Activated CD8-positive, alpha-beta T cell treated with anti-CD3 and anti-CD28 coated beads for 36 hours (primary cell): ENCODE data around the gene GIPC3. TPM values are rescaled to one million over a fixed set of nuclear protein-coding genes. Genes with fewer than 3 reads are reported as not detected.

Experiments used
- ATAC-seq: fragments of 200-7000 bp; cut with Tn5 transposase; one replicate; pipeline ENCODE4 v1.10.0; 2021; ENCODE audit warnings: mild to moderate bottlenecking, moderate library complexity
- CTCF ChIA-PET: fragments of 350-600 bp; sonication (Branson Sonifier 250); formaldehyde crosslinking; loops from one replicate; lab custom pipeline; 2021; ENCODE audit warnings: antibody characterized with exemption; lab: Charles Lee
- POLR2A ChIA-PET: fragments of 350-600 bp; sonication (Branson Sonifier 250); formaldehyde crosslinking; loops from one replicate; lab custom pipeline; 2021; ENCODE audit warnings: antibody characterized with exemption; lab: Charles Lee
- DNase-seq: peaks from one replicate; pipeline ENCODE4 v3.0.0-alpha.2; 2020
- H3K27ac Mint-ChIP-seq: one replicate; pipeline ENCODE4 v1.8.0; 2021; ENCODE audit warnings: mild to moderate bottlenecking, mixed read lengths
- H3K27me3 Mint-ChIP-seq: one replicate; pipeline ENCODE4 v1.8.0; 2021; ENCODE audit warnings: mixed read lengths
- H3K36me3 Mint-ChIP-seq: one replicate; pipeline ENCODE4 v1.8.0; 2021; ENCODE audit warnings: low read depth, mixed read lengths
- H3K4me1 Mint-ChIP-seq: one replicate; pipeline ENCODE4 v1.8.0; 2021; ENCODE audit warnings: low read depth, mixed read lengths
- H3K4me3 Mint-ChIP-seq: one replicate; pipeline ENCODE4 v1.8.0; 2021; ENCODE audit warnings: mild to moderate bottlenecking, moderate library complexity, mixed read lengths
- H3K9me3 Mint-ChIP-seq: one replicate; pipeline ENCODE4 v1.8.0; 2021; ENCODE audit warnings: mixed read lengths
- CTCF ChIP-seq: fragments of 200-600 bp; IDR thresholded peaks from one replicate; pipeline ENCODE4 v1.8.0; 2022; ENCODE audit warnings: antibody characterized with exemption, mild to moderate bottlenecking
- intact Hi-C: fragments of 100-400 bp; cut with micrococcal nuclease; formaldehyde crosslinking; loops from one replicate; pipeline ENCODE4 v1.10.0; 2022
- total RNA-seq, 2 experiments: library from RNA; stranded (reverse); gene quantifications; one replicate each; pipeline ENCODE4 v1.2.3, GENCODE V29; 2021

GIPC3 gene
- total RNA-seq, 2 experiments from 2014 or later = 0.09 to 0.14 TPM

- Mint-ChIP-seq H3K36me3 (no peaks in the 10 kb centered on the region), H3K9me3 (no peaks in the 10 kb centered on the region), H3K27ac (no peak overlapping the region), H3K4me1 (no peaks in the 10 kb centered on the region), H3K27me3 (no peaks in the 10 kb centered on the region), H3K4me3 (no peak overlapping the region)
- DNase-seq (no peak), ATAC-seq (no peak)
- ChIA-PET CTCF (interaction anchor here (0.6 to 1.3 kb wide), 7 partner anchors 9 to 114 kb away, joined by 3 to 5 read pairs (median 3); no protein-coding TSS in a partner anchor), POLR2A (no interaction called here)
- TF ChIP-seq CTCF = no peak
- intact Hi-C loops = no loop called here
Observed at GRCh38 chr19:3586707-3587346, 1.5 kb downstream of the GIPC3 start.

- intact Hi-C loops = no loop called here
- Mint-ChIP-seq H3K4me3 (no peak overlapping the region), H3K4me1 (no peaks in the 10 kb centered on the region), H3K9me3 (no peaks in the 10 kb centered on the region), H3K36me3 (no peaks in the 10 kb centered on the region), H3K27ac (no peak overlapping the region), H3K27me3 (no peaks in the 10 kb centered on the region)
- DNase-seq = no peak
- ChIA-PET POLR2A (no interaction called here), CTCF (no interaction called here)
- no peak for ATAC-seq
- no peak for TF ChIP-seq CTCF
Observed at GRCh38 chr19:3589439-3589838, 4.2 kb downstream of the GIPC3 start.

- no peaks in the 10 kb centered on the region for H3K27me3 Mint-ChIP-seq
- no peaks in the 10 kb centered on the region for H3K4me1 Mint-ChIP-seq
- POLR2A ChIA-PET = no interaction called here
- ATAC-seq = no peak
- H3K4me3 Mint-ChIP-seq = no peak overlapping the region
- CTCF ChIA-PET = interaction anchor here (1.3 kb wide), 2 partner anchors 105 to 117 kb away, joined by 3 to 5 read pairs; no protein-coding TSS in a partner anchor
- intact Hi-C loops = no loop called here
- no peaks in the 10 kb centered on the region for H3K36me3 Mint-ChIP-seq
- H3K27ac Mint-ChIP-seq = no peak overlapping the region
- DNase-seq = no peak
- H3K9me3 Mint-ChIP-seq = no peaks in the 10 kb centered on the region
- no peak for TF ChIP-seq CTCF
Observed at GRCh38 chr19:3589949-3590348, 4.7 kb downstream of the GIPC3 start.

- Mint-ChIP-seq H3K4me3 (no peak overlapping the region), H3K9me3 (no peaks in the 10 kb centered on the region), H3K27me3 (no peaks in the 10 kb centered on the region), H3K4me1 (no peaks in the 10 kb centered on the region), H3K36me3 (no peaks in the 10 kb centered on the region), H3K27ac (no peak overlapping the region)
- intact Hi-C loops = no loop called here
- ChIA-PET CTCF (interaction anchor here (1.1 to 2.4 kb wide), 7 partner anchors 10 to 286 kb away, joined by 3 to 14 read pairs (median 4); no protein-coding TSS in a partner anchor), POLR2A (no interaction called here)
- ATAC-seq (no peak), DNase-seq (no peak)
- TF ChIP-seq CTCF = no peak
Observed at GRCh38 chr19:3590991-3591659, 5.8 kb downstream of the GIPC3 start.
